Neutrophil (primary cell): ENCODE results near the gene GBP5.
"Not testable (repeated sequence)": the region's sequence is repeated elsewhere in the genome, so short reads cannot be mapped to it uniquely, and the experiment has no call there.

ENCODE experiments used
- H3K27ac ChIP-seq: fragments of 200-600 bp; sonication (generic); 2 replicates; pipeline ENCODE4 v1.5.1; 2016; ENCODE audit warnings: mild to moderate bottlenecking, moderate library complexity
- H3K27me3 ChIP-seq: fragments of 200-600 bp; sonication (generic); 2 replicates; pipeline ENCODE4 v1.6.0; 2016; ENCODE audit warnings: mild to moderate bottlenecking
- H3K36me3 ChIP-seq: fragments of 200-600 bp; sonication (generic); 2 replicates; pipeline ENCODE4 v1.5.1; 2017
- H3K4me1 ChIP-seq, 2 experiments: fragments of 200-600 bp in 1 of 2; sonication (generic) in 1 of 2; 1 replicate in 1 of 2; 2 replicates in 1 of 2; pipeline versions ENCODE4 v1.5.1 to v1.6.1; 2013 to 2016; ENCODE audit warnings: low read depth in 1 of 2, low read length in 1 of 2, mild to moderate bottlenecking in 1 of 2, moderate library complexity in 1 of 2; ENCODE audit not compliant: control insufficient read depth in 1 of 2, insufficient read depth in 1 of 2
- H3K4me3 ChIP-seq, 2 experiments: fragments of 200-600 bp in 1 of 2; sonication (generic) in 1 of 2; 1 replicate in 1 of 2; 2 replicates in 1 of 2; pipeline ENCODE4 v1.5.1; 2013 to 2016; ENCODE audit warnings: low read depth in 1 of 2, low read length in 1 of 2, mild to moderate bottlenecking in 1 of 2, moderate library complexity in 1 of 2
- H3K9me3 ChIP-seq: fragments of 200-600 bp; sonication (generic); 2 replicates; pipeline ENCODE4 v1.5.1; 2016
- CTCF ChIP-seq: fragments of 200-600 bp; sonication (generic); IDR thresholded peaks from 2 replicates; pipeline ENCODE4 v1.5.1; 2016; ENCODE audit warnings: antibody characterized with exemption

Gene GBP5

DNA sequence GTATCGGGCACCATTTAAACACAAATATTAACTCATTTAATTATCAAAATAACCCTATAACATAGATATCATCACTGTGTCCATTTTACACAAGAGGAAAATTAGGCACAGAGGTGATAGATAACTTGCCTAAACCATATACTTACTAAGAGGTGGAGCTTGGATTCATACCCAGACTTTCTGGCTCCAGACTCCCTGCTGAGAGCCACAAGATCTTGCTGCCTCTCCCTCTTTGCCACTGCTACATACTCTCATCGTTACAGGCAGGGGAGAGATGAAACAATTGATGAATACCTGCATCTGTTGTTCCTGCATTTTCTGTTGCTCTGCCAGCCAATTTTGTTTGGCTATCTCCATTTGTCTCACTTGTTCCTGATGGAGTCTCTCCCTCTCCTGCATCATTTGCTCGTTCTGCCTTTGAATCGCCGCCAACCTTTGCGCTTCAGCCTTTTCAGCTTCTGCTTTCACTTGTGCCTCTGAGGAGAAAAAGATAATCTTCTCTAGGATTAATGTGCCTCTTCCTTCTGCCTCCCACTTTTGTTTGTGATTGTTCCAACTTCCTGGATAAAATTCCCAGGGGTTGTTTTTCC lies 10.6 kb downstream of the GBP5 start:
- no peak for TF ChIP-seq CTCF
- Histone ChIP-seq H3K4me3 (no peak overlapping the region), H3K27ac (no peak overlapping the region), H3K27me3 (no peaks in the 10 kb centered on the region), H3K36me3 (peaks cover 74% of the 10 kb centered on the region), H3K4me1 (no peaks in the 10 kb centered on the region), H3K9me3 (no peaks in the 10 kb centered on the region)

DNA sequence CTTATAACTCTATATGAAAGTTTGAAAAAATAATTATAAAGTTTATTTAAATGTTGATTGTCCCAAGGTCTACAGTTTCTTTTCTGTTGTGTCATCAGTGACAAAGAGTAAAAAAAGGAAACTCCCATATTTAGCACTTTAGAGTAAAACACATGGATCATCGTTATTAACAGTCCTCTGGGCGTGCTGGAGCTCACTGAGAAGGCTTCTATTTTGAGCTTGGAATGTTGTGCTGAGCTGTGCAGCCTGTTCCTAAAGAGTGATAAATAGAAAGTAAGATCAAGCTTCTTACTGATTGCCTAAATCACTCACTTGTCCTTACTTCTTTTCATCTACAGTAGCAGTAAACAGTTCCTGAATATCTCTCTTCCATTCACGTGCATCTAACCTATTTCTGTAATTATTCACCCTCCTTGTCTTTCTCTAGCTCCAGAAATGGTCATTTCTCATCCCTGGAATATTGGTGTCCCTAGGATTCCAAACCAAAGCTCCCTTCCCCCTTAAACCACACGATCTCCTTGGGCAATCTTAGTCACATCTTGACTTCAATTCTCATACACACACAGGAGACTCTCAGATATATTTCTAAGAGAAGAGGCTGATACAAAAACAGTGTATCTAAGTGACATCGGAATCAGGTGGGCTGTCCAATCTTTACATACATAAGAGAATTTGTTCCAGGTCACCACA lies 11.9 kb downstream of the GBP5 start:
- no peak overlapping the region for H3K4me3 ChIP-seq
- peaks cover 63% of the 10 kb centered on the region for H3K36me3 ChIP-seq
- no peaks in the 10 kb centered on the region for H3K27me3 ChIP-seq
- H3K9me3 ChIP-seq: no peaks in the 10 kb centered on the region
- no peak for TF ChIP-seq CTCF
- H3K4me1 ChIP-seq: no peaks in the 10 kb centered on the region
- no peak overlapping the region for H3K27ac ChIP-seq

- Histone ChIP-seq H3K9me3 (no peaks in the 10 kb centered on the region), H3K4me1 (no peaks in the 10 kb centered on the region), H3K27ac (no peak overlapping the region), H3K27me3 (no peaks in the 10 kb centered on the region), H3K4me3 (no peak overlapping the region), H3K36me3 (peaks cover 61% of the 10 kb centered on the region)
- no peak for TF ChIP-seq CTCF
These were observed 12.6 kb downstream of the GBP5 start for GRCh38 chr1:89260042-89260441.

DNA sequence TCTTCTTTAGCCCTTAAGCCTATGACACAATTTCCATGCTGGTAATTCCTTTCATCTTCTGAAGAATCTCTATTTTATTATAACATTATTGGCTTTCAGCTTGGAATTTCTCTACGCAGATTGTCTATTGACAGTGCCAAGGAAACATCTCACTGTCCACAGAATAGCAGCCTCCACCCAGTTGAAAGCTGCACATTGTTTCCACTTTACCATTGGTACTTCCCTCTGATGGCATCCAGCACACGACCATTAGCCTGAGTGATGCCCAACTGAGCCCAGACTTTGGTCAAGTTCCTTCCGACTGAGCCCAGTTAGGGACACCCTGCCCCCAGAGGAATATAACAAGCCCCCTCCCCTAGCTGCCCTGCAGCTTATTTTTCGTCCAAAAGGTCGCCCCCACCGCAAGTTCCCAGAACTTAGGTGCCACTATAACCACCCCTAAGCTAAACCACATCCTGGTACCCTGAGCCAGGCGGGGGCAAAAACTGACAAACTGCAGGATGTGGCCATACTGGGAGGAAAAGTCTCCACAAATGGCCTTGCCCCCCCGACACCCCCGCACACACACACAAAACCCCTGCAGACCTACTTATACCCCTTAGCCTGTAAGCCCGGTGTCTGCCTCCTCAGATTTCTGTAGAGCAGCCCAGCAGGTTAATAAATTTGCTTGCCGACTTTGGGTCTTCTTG lies 13.2 kb downstream of the GBP5 start:
- H3K27me3 ChIP-seq: no peaks in the 10 kb centered on the region
- H3K9me3 ChIP-seq: no peaks in the 10 kb centered on the region
- peak overlapping the region; percentile 11 for H3K27ac ChIP-seq
- peaks cover 55% of the 10 kb centered on the region for H3K36me3 ChIP-seq
- no peak for TF ChIP-seq CTCF
- H3K4me1 ChIP-seq: no peaks in the 10 kb centered on the region
- no peak overlapping the region for H3K4me3 ChIP-seq

GRCh38 chr1:89257041-89257440 lies 15.6 kb downstream of the GBP5 start:
- Histone ChIP-seq H3K9me3 (no peaks in the 10 kb centered on the region), H3K27ac (no peak overlapping the region), H3K4me1 (no peaks in the 10 kb centered on the region), H3K27me3 (no peaks in the 10 kb centered on the region), H3K4me3 (no peak overlapping the region), H3K36me3 (peaks cover 31% of the 10 kb centered on the region)
- TF ChIP-seq CTCF: no peak

DNA sequence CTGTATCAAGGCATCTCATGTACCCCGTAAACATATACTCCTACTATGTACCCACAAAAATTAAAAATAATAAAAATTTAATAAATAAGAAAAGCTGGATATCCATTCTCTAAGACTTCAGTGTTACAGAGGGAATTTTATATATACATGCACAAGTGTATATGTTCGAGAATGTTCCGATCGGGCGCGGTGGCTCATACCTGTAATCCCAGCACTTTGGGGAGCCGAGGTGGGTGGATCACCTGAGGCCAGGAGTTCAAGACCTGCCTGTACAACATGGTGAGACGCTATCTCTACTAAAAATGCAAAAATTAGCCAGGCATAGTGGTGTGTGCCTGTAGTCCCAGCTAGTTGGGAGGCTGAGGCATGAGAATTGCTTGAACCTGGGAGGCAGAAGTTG lies 17.1 kb downstream of the GBP5 start:
- H3K27ac ChIP-seq, H3K27me3 ChIP-seq, H3K4me3 ChIP-seq, H3K9me3 ChIP-seq, H3K4me1 ChIP-seq: not testable (repeated sequence)
- H3K36me3 ChIP-seq: peaks cover 17% of the 10 kb centered on the region
